ENCODE measurements around the gene CDH5.

DNA sequence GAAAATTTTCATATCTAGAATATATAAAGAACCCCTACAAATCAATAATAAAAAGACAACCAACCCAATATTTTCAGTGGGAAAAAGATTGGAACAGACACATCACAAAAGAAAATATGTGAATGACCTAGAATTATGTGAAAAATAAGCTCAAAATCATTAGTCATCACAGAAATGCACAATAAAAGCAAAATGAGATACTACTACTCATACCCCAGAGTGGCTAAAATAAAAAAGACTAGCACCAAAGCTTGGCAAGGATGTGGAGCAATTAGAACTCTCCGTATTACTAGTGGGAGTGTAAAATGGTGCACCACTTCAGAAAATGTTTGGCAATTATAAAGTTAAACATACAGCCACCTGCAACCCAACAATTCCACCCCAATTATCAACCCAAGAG lies 48.0 kb upstream of the CDH5 start:
- TF ChIP-seq BRCA1 (IDR thresholded peaks at IDR 0.05; ENCODE audit: low read depth, low read length), result no peak
- no peak for TF ChIP-seq POLR2A (IDR thresholded peaks at IDR 0.05; ENCODE audit: control extremely low read depth in 1 of 2, low read depth in 2 of 2, low read length in 2 of 2)
- no peak for TF ChIP-seq CBX8 (IDR thresholded peaks at IDR 0.05; ENCODE audit: borderline replicate concordance, low read depth, low read length)
- no peak for TF ChIP-seq GABPA (IDR thresholded peaks at IDR 0.05; ENCODE audit: borderline replicate concordance, insufficient read depth, low read length)
- TF ChIP-seq SP1 (IDR thresholded peaks at IDR 0.05; ENCODE audit: low read depth, low read length), result no peak
